GM21381 (cell line): ENCODE measurements around the gene DPY19L1.
A peak's percentile ranks its signal among the peaks of the same experiment; 100 is the strongest.
"Not testable (repeated sequence)": the region's sequence is repeated elsewhere in the genome, so short reads cannot be mapped to it uniquely, and the experiment has no call there.

Experiments
- ATAC-seq: cut with Tn5 transposase; IDR thresholded peaks from one replicate; pipeline ENCODE4 v1.9.1; 2021; ENCODE audit warnings: mild to moderate bottlenecking, moderate library complexity; ENCODE audit not compliant: unreplicated experiment

The DPY19L1 gene

DNA sequence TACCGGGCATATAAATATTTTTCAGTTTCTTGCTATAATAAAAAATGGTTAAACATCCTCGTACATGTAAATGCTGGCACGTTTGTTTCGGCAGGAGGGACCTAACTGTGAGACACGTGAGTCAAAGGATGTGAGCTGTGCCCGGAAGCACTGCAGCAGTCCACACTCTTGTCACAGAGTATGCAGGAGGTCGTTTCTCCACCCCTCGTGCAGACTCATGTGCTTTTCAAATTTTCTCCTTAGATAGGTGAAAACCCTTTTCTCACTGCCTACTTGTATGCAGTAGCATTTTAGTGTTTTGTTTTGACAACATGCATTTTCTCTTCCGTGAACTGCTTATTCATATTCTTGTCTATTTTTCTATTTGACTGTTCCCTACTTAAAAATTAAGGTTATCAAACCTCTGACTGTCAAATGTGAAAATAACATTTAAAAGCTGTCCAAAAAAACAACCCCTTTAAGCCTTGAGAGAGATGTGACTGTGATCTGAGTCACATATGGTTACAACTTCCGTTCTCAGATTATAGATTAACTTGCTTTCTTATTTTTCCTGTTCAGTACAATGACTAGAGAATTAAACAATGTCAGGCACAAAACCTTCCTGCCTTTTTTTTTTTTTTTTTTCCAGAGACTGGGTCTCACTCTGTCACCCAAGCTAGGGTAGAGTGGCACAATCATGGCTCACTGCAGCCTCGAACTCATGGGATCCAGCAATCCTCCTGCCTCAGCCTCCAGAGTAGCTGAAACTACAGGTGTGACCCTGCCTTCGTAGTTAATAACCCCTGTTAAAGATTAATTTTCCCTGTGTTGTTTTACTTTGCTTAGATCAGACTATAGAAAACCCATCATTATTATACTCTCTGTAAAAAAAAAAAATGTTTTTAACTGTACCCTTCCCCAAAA, 45.1 kb downstream of the DPY19L1 start:
- ATAC-seq, result peak; percentile 73

DNA sequence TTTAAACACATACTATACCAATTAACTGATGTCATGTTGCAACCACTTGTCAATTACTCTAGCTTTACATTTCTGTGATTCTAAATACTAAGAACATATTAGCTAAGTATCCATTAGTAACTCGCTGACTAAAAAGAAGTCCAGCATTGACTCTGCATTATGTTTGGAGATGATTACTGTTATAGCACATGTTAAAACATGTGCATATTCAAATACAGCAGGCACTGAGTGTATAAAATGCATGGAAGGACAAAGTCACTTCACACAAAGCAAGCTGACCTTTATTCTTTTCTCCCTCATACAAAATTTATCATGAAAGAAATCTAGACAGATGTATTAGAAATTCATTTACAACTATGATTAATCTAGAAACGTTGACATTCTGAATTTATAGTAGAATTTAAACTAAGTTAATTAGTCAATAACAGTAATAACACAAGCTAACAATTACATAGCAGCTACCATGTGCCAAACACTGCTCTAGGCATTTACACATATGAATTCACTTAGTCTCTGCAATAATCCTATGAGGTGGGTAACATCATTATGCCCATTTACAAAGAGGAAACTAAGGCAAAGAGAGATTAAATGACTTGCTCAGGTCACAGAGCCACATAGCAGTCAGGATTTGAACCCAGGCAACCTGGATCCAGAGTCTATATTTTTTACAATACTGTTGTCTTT, 48.7 kb downstream of the DPY19L1 start:
- not testable (repeated sequence) for ATAC-seq

DNA sequence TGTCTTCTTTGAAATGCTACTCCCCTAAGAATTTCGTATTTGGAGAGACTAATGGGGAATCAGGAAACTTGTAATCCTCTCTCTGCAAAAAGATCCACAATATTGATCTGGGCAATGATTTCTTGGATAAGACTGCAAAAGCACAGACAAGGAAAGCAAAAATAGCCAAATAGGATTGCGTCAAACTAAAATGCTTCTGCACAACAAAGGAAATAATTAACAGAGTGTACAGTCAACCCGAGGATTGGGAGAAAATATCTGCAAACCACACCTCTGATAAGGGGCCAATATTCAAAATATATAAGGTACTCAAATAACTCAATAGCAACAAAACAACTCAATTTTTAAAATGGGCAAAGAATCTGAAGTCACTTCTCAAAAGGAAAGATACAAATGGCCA, 52.1 kb downstream of the DPY19L1 start:
- ATAC-seq, result not testable (repeated sequence)

DNA sequence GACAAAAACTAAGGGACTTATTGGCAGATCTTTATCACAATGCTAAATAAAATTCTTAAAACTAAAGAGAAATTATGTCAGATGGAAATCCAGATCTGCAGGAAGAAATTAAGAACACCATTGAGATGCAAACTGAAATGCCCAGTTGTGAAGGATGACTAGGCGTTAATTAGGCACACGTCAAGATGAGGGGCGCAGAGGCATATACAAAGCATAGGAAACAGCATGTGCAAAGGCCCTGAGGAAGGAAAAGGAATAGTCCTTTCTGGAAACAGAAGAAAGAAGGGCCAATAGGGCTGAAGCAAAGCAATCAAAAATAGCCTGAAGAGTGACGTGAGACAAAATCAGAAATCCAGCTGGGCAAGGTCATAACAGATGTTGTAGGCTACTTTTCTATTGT, 53.1 kb downstream of the DPY19L1 start:
- not testable (repeated sequence) for ATAC-seq

DNA sequence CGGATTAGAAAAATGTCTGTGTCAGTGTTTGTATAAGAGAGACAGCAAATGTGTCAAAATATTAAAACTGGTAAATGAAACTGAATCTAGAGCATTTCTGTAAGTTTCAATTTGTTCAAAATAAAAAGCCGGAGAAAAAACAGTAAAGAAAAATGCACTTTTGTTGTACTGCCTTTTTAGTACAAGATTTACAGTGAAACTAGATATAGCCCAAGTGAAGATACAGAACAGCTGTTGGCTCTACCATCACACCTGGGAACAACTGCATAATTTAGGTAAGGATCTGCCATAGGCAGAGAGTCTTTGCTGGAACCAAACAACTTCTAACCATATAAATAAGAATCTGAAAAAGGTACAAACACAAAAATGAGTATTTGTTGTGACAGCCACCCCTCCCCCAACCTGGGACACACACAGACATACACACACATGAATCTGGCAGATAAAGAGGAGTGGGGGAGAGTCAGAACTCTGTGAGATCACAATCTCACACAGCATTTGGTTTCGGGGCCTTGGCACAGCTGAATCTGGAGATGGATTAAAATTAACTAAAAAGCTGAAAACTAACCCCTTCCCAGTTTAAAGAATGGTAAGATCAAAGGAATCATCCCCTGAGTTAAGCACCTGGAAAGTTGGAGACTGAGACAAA, 54.8 kb downstream of the DPY19L1 start:
- ATAC-seq, result no peak

DNA sequence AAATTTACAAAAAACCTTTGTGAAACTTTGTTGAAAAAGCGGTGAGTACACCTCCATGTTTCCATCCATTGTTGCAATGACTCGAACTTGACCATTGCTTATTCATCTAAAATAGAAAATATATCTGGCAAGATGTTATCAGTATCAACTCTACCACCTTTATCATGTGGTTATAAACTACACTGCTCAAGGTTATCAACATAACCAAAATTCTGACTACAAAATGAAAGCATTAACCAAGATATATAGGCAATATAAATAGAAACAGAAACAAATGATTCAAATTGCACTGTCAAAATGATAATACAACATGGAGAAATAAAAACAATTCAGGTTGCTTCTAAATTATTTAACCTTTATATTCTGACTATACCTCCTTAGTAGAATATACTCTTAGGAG, 58.2 kb downstream of the DPY19L1 start:
- not testable (repeated sequence) for ATAC-seq

DNA sequence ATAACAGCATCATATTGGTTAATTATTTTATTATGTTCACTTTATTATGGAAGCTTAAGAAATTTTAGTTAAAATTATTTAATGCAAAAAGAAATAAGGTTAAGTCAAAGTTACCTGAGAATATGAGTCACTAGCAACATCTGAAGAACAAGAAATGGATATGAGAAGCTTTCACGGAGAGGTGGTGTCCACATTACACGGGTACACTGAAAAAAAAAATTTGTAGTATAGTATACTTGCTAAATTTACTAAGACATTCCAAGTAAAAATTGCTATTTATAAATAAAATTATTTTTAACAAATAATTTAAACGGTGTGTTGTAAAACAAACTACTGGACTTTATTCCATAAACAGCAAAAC, 63.9 kb downstream of the DPY19L1 start:
- no peak for ATAC-seq

DNA sequence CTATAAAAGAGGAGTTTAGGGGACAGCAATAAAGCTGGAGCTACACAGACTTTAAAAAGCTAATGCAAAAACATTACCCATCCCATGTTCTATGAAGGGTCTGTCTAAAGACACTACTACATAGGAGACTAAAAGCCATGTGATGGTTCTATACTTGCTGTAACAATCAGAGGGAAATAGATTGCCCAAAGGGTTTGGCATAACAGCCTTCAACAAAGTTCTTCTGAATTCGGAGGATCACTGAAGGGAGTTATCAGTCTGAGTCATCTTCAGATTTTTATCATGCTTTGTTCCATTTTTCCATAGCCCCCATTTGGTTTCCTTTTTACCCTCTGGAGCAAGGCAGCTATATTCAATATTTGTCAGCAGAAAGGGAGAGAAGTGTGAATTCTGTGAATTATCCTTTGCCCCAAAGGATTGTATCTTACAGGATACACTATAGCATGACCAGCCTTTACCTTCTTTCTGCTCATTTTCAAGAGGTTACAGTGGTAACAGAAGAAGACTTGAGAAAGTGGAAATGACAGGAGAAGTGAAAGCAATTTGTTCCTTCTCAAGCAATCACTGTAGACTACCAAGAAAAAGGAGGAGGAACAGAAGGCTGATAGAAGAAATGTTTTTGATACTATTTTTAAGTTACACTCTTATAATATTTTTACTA, 64.4 kb downstream of the DPY19L1 start:
- ATAC-seq, result peak; percentile 74

GRCh38 chr7:34967818-34968217, 69.5 kb downstream of the DPY19L1 start:
- not testable (repeated sequence) for ATAC-seq

GRCh38 chr7:34966504-34966903, 70.8 kb downstream of the DPY19L1 start:
- not testable (repeated sequence) for ATAC-seq

- no peak for ATAC-seq
Measured at GRCh38 chr7:34958021-34958420, 79.3 kb downstream of the DPY19L1 start.

GRCh38 chr7:34952822-34953221, 84.5 kb downstream of the DPY19L1 start:
- no peak for ATAC-seq

DNA sequence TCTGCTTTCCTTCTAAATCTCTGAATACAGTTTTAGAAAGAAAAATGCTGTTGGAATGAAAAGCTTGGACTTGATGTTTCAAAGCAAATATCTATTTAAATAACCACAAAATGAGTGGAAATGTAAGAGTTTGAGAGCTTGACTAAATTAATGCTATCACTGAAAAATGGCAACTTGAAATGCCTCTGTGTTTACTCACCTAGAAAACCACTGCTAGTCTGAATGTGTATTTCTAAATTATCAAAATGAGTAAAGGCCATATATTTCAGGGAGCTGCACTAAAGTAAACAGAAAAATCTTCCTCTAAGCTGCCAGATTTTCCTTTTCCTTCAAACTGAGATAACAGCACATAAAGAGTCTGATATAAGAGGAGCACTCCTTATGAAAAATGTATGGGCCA, 87.9 kb downstream of the DPY19L1 start:
- no peak for ATAC-seq

GRCh38 chr7:34947427-34947826, 89.9 kb downstream of the DPY19L1 start:
- ATAC-seq, result not testable (repeated sequence)

GRCh38 chr7:34946486-34946885, 90.8 kb downstream of the DPY19L1 start:
- ATAC-seq, result no peak

GRCh38 chr7:34945894-34946477, 91.3 kb downstream of the DPY19L1 start:
- not testable (repeated sequence) for ATAC-seq

DNA sequence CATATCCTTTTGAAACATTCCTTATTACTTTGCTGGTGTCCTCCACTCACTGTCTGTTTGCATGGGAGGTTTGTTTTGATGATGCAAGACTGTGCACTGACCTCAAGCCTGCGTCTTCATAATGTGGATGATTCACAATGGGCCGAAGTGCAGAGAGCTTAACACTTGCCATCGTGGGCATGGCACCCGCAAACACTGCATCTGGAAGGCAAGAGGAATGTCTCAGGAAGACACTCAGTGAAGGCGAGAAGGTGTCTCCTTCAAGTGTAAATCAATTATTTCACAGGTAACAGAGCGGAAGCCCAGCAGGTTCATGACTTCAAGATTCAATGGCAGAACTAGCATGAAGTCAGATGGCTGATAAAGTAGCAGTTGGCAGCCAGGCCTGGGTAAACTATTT, 98.1 kb downstream of the DPY19L1 start:
- no peak for ATAC-seq

DNA sequence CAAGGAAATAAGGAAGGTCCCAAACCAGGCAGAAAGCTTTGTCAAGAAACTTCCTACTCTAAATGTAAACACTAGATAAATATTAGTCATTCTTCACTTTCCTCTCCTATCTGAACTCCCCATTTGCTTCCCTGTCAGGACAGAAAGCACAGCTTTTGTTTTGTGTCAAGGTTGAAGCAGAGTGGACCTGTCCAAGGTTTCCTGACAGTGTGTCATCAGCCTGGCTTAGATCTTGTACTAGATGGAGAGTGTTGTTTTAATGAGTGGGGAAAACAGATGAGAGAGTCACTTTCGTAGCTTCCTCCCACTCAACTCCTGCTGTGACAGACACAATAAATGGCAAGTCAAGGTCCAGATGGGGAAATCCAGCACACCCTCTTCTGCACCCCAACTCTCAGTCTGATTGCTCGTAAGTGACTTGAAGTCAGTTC, 101.5 kb downstream of the DPY19L1 start:
- ATAC-seq, result not testable (repeated sequence)

- ATAC-seq, result no peak
Measured at GRCh38 chr7:34931739-34932138, 105.5 kb downstream of the DPY19L1 start.

DNA sequence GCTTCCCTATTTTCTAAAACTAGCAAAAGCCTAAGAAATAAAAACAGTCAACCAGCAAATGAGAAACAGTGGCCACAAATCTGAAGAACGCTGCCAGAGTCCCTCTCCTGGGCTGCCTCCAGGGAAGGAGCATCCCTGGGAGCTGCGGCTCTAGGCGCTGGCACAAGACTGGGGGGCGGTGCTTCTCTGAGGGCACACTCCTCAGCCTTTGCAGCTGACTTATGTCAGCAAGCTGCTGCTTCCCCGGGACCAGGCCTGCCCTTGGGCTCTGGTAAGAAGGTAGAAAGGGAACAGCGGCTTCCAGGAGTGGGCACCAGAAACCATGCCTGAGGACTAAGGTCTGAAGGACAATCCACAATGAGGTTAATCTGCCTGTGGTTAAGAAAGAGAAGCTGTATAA, 107.5 kb downstream of the DPY19L1 start:
- not testable (repeated sequence) for ATAC-seq

DNA sequence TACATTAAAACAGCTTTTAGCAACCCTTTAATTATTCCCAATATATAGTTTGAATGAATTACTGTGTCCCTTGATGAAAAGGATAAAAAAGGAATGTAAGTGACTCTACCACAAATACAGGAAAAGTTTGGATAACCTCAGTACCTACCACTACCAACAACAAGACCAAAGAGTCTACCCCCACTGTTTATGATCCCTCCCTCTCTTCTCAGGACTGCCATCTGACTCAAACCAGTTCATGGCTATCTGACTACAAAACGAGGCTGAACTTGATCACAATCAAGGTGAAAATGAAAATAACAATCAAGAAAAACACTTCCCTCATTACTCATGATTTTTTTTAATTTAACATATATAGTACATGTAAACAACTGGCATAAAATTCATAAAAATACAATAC, 108.7 kb downstream of the DPY19L1 start:
- no peak for ATAC-seq
